GM13977 (cell line): ENCODE data around the gene ABCA7.
A peak's percentile ranks its signal among the peaks of the same experiment; 100 is the strongest.

Experiments used
- DNase-seq: peaks from one replicate; pipeline ENCODE4 v3.0.0; 2012; ENCODE audit warnings: low spot score
- CTCF ChIP-seq: IDR thresholded peaks from 2 replicates; pipeline ENCODE4 v1.5.1; 2012; ENCODE audit warnings: mild to moderate bottlenecking, control low read depth; ENCODE audit not compliant: insufficient read depth; ENCODE audit errors: extremely low read depth, missing control alignments
- in situ Hi-C: fragments of 300-500 bp; cut with MboI; formaldehyde crosslinking; loops from one replicate; pipeline ENCODE4 v1.12.0; 2022; ENCODE audit warnings: low sequenced_read_pairs, low pct_unique_long_range_greater_than_20kb, mixed read lengths, inconsistent platforms; ENCODE audit not compliant: unreplicated experiment

The ABCA7 gene

GRCh38 chr19:1074544-1075283, 34.8 kb downstream of the ABCA7 start:
- peak; percentile 98 for DNase-seq
- no peak for TF ChIP-seq CTCF
- in situ Hi-C loops: no loop called here

- no peak for DNase-seq
- in situ Hi-C loops: no loop called here
- no peak for TF ChIP-seq CTCF
These were observed 36.1 kb downstream of the ABCA7 start for GRCh38 chr19:1076046-1076386.

- in situ Hi-C loops: no loop called here
- no peak for TF ChIP-seq CTCF
- DNase-seq: peak; percentile 95
These were observed 37.0 kb downstream of the ABCA7 start for GRCh38 chr19:1076951-1077350.

- DNase-seq: no peak
- no peak for TF ChIP-seq CTCF
- in situ Hi-C loops: no loop called here
These were observed 39.7 kb downstream of the ABCA7 start for GRCh38 chr19:1079566-1080111.

GRCh38 chr19:1080360-1081161, 40.7 kb downstream of the ABCA7 start:
- DNase-seq: no peak
- in situ Hi-C loops: no loop called here
- TF ChIP-seq CTCF: no peak

- no peak for DNase-seq
- in situ Hi-C loops: no loop called here
- no peak for TF ChIP-seq CTCF
These were observed 41.6 kb downstream of the ABCA7 start for GRCh38 chr19:1081301-1082164.
